C1 segment of cervical spinal cord (tissue), 14 donors: ENCODE measurements around the gene SCP2.
A peak's percentile ranks its signal among the peaks of the same experiment; 100 is the strongest.
"Not testable (repeated sequence)": the region's sequence is repeated elsewhere in the genome, so short reads cannot be mapped to it uniquely, and the experiment has no call there.

Experiments used
- DNase-seq, 14 donors: peaks; one replicate each; lab custom pipeline; 2025; lab: John Stamatoyannopoulos, UW

SCP2 gene

GRCh38 chr1:52973841-52974240, 46.8 kb downstream of the SCP2 start:
- DNase-seq, result no peak

- DNase-seq, result no peak
Observed at GRCh38 chr1:52976183-52977035, 49.3 kb downstream of the SCP2 start.

GRCh38 chr1:52978045-52978444, 51.0 kb downstream of the SCP2 start:
- no peak for DNase-seq

GRCh38 chr1:52992733-52993132, 65.7 kb downstream of the SCP2 start:
- not testable (repeated sequence) for DNase-seq

- DNase-seq, result no peak
Observed at GRCh38 chr1:52994656-52995055, 67.6 kb downstream of the SCP2 start.

- DNase-seq, result no peak
Observed at GRCh38 chr1:52996653-52997052, 69.6 kb downstream of the SCP2 start.

GRCh38 chr1:53001128-53001527, 74.1 kb downstream of the SCP2 start:
- DNase-seq, result no peak

GRCh38 chr1:53006612-53007011, 79.5 kb downstream of the SCP2 start:
- DNase-seq, result not testable (repeated sequence)

- not testable (repeated sequence) for DNase-seq
Observed at GRCh38 chr1:53010247-53010646, 83.2 kb downstream of the SCP2 start.

GRCh38 chr1:53011175-53011574, 84.1 kb downstream of the SCP2 start:
- no peak for DNase-seq

GRCh38 chr1:53014791-53015507, 87.9 kb downstream of the SCP2 start:
- DNase-seq, result peak in 13 of 14 donors; percentile 1 to 79 (median 39)

- peak in 1 of 14 donors; percentile 2 for DNase-seq
Observed at GRCh38 chr1:53015508-53015860, 88.4 kb downstream of the SCP2 start.

GRCh38 chr1:53016705-53017104, 89.6 kb downstream of the SCP2 start:
- no peak for DNase-seq

- no peak for DNase-seq
Observed at GRCh38 chr1:53020588-53020987, 93.5 kb downstream of the SCP2 start.

GRCh38 chr1:53022179-53022578, 95.1 kb downstream of the SCP2 start:
- no peak for DNase-seq

GRCh38 chr1:53023546-53023945, 96.5 kb downstream of the SCP2 start:
- no peak for DNase-seq

- no peak for DNase-seq
Observed at GRCh38 chr1:53024117-53024516, 97.0 kb downstream of the SCP2 start.

GRCh38 chr1:53025034-53025768, 98.1 kb downstream of the SCP2 start:
- DNase-seq, result peak in 1 of 14 donors; percentile 8

- no peak for DNase-seq
Observed at GRCh38 chr1:53025769-53026112, 98.7 kb downstream of the SCP2 start.

- DNase-seq, result no peak
Observed at GRCh38 chr1:53026254-53026653, 99.2 kb downstream of the SCP2 start.

- DNase-seq, result no peak
Observed at GRCh38 chr1:53031732-53032131, 104.7 kb downstream of the SCP2 start.

- DNase-seq, result no peak
Observed at GRCh38 chr1:53037159-53037558, 110.1 kb downstream of the SCP2 start.
